Smooth muscle cell (in vitro differentiated cells): ENCODE data around the gene NEU4. TPM values are rescaled to one million over a fixed set of nuclear protein-coding genes. Genes with fewer than 3 reads are reported as not detected.
"Not testable (repeated sequence)": the region's sequence is repeated elsewhere in the genome, so short reads cannot be mapped to it uniquely, and the experiment has no call there.

ENCODE experiments used
- DNase-seq: peaks from one replicate; lab custom pipeline; 2025; ENCODE audit not compliant: unreplicated experiment; lab: John Stamatoyannopoulos, UW
- H2AFZ ChIP-seq: fragments of 200-600 bp; sonication (generic); 2 replicates; pipeline ENCODE4 v1.6.0; 2016; ENCODE audit warnings: antibody characterized with exemption, low read depth, mild to moderate bottlenecking
- H3F3A ChIP-seq: fragments of 200-600 bp; sonication (generic); 2 replicates; pipeline ENCODE4 v1.6.0; 2017; ENCODE audit warnings: antibody characterized with exemption, low read depth
- H3K27ac ChIP-seq: fragments of 200-600 bp; sonication (generic); 2 replicates; pipeline ENCODE4 v1.5.1; 2016; ENCODE audit warnings: low read depth, mild to moderate bottlenecking
- H3K27me3 ChIP-seq: fragments of 200-600 bp; sonication (generic); 2 replicates; pipeline ENCODE4 v1.6.1; 2016; ENCODE audit warnings: low read depth, mild to moderate bottlenecking
- H3K36me3 ChIP-seq: fragments of 200-600 bp; sonication (generic); 2 replicates; pipeline ENCODE4 v1.5.1; 2016; ENCODE audit warnings: low read depth
- H3K4me1 ChIP-seq: fragments of 200-600 bp; sonication (generic); 2 replicates; pipeline ENCODE4 v1.5.1; 2016; ENCODE audit warnings: low read depth
- H3K4me2 ChIP-seq: fragments of 200-600 bp; sonication (generic); 2 replicates; pipeline ENCODE4 v1.6.0; 2016; ENCODE audit warnings: mild to moderate bottlenecking
- H3K4me3 ChIP-seq: fragments of 200-600 bp; sonication (generic); 2 replicates; pipeline ENCODE4 v1.5.1; 2016; ENCODE audit warnings: mild to moderate bottlenecking
- H3K79me2 ChIP-seq: fragments of 200-600 bp; sonication (generic); 2 replicates; pipeline ENCODE4 v1.6.0; 2016; ENCODE audit warnings: low read depth, mild to moderate bottlenecking
- H3K9ac ChIP-seq: fragments of 200-600 bp; sonication (generic); 2 replicates; pipeline ENCODE4 v1.6.0; 2016; ENCODE audit warnings: low read depth
- H3K9me3 ChIP-seq: fragments of 200-600 bp; sonication (generic); replicated peaks from 2 replicates; pipeline ENCODE4 v1.5.1; 2016; ENCODE audit warnings: low read depth
- H4K20me1 ChIP-seq: fragments of 200-600 bp; sonication (generic); 2 replicates; pipeline ENCODE4 v1.6.0; 2016; ENCODE audit warnings: low read depth
- CTCF ChIP-seq: fragments of 200-600 bp; sonication (generic); IDR thresholded peaks from 2 replicates; pipeline ENCODE4 v1.5.1; 2017; ENCODE audit warnings: borderline replicate concordance, mild to moderate bottlenecking, antibody characterized with exemption; ENCODE audit not compliant: insufficient read depth, poor library complexity, severe bottlenecking
- WGBS: methylation state at CpG from one replicate; pipeline ENCODE4 v1.1.7; 2016; ENCODE audit warnings: low lambda C conversion rate; 5-methylcytosine and 5-hydroxymethylcytosine counted together
- polyA plus RNA-seq: library from polyadenylated mRNA; unstranded; fragments of >200 nt; fragmentation: Nextera tagmentation; extraction: Ambion mirVana; gene quantifications from 2 replicates; pipeline ENCODE4 v1.2.1, GENCODE V29; 2016
- total RNA-seq: library from RNA; depleted of rRNA; stranded (reverse); fragments of >200 nt; gene quantifications from 2 replicates; pipeline ENCODE4 v1.2.3, GENCODE V29; 2014

NEU4 gene
- total and polyA plus RNA-seq, 2 experiments from 2014 or later: 0.10 TPM; not detected in 1

GRCh38 chr2:241802421-241803318 lies 6.3 kb upstream of the NEU4 start:
- Histone ChIP-seq H3K4me3 (no peak overlapping the region), H3K9ac (no peak overlapping the region), H3K4me2 (peak overlapping the region; percentile 82), H3K27ac (no peak overlapping the region), H3K9me3 (no peaks in the 10 kb centered on the region), H3K27me3 (no peaks in the 10 kb centered on the region), H3F3A (no peaks in the 10 kb centered on the region), H3K79me2 (no peaks in the 10 kb centered on the region), H3K36me3 (no peaks in the 10 kb centered on the region), H2AFZ (no peak overlapping the region), H3K4me1 (peaks cover 5% of the 10 kb centered on the region), H4K20me1 (no peaks in the 10 kb centered on the region)
- WGBS: 85% methylated on average over 23 of the region's 32 CpGs
- no peak for TF ChIP-seq CTCF
- DNase-seq: no peak

GRCh38 chr2:241803387-241804325 lies 5.3 kb upstream of the NEU4 start:
- H3F3A ChIP-seq: no peaks in the 10 kb centered on the region
- H3K9ac ChIP-seq: no peak overlapping the region
- no peak for DNase-seq
- H3K4me1 ChIP-seq: peaks cover 8% of the 10 kb centered on the region
- H2AFZ ChIP-seq: no peak overlapping the region
- 44% methylated on average over 91 of the region's 109 CpGs for WGBS
- H4K20me1 ChIP-seq: no peaks in the 10 kb centered on the region
- H3K27me3 ChIP-seq: no peaks in the 10 kb centered on the region
- no peak overlapping the region for H3K27ac ChIP-seq
- no peak for TF ChIP-seq CTCF
- no peaks in the 10 kb centered on the region for H3K36me3 ChIP-seq
- H3K79me2 ChIP-seq: no peaks in the 10 kb centered on the region
- H3K9me3 ChIP-seq: no peaks in the 10 kb centered on the region
- peak overlapping the region; percentile 48 for H3K4me3 ChIP-seq
- H3K4me2 ChIP-seq: peak overlapping the region; percentile 82

GRCh38 chr2:241804326-241805229 lies 4.4 kb upstream of the NEU4 start:
- no peaks in the 10 kb centered on the region for H3K79me2 ChIP-seq
- DNase-seq: no peak
- WGBS: 72% methylated on average over 32 of the region's 35 CpGs
- H4K20me1 ChIP-seq: no peaks in the 10 kb centered on the region
- no peaks in the 10 kb centered on the region for H3K9me3 ChIP-seq
- H2AFZ ChIP-seq: no peak overlapping the region
- H3K9ac ChIP-seq: no peak overlapping the region
- no peaks in the 10 kb centered on the region for H3F3A ChIP-seq
- no peaks in the 10 kb centered on the region for H3K27me3 ChIP-seq
- no peaks in the 10 kb centered on the region for H3K36me3 ChIP-seq
- peak overlapping the region; percentile 48 for H3K4me3 ChIP-seq
- H3K4me1 ChIP-seq: peaks cover 8% of the 10 kb centered on the region
- H3K4me2 ChIP-seq: peak overlapping the region; percentile 82
- no peak for TF ChIP-seq CTCF
- H3K27ac ChIP-seq: no peak overlapping the region

GRCh38 chr2:241806217-241806616 lies 2.8 kb upstream of the NEU4 start:
- not testable (repeated sequence) for H3F3A ChIP-seq, H3K4me2 ChIP-seq, H3K9me3 ChIP-seq, H3K4me3 ChIP-seq, H4K20me1 ChIP-seq, H3K36me3 ChIP-seq, H3K79me2 ChIP-seq, DNase-seq, H3K4me1 ChIP-seq, H3K27me3 ChIP-seq, H3K27ac ChIP-seq, H3K9ac ChIP-seq, H2AFZ ChIP-seq
- 0% methylated on average over 1 of the region's 8 CpGs for WGBS
